Measurements from ENCODE around the gene PTTG1. TPM values are rescaled to one million over a fixed set of nuclear protein-coding genes. Genes with fewer than 3 reads are reported as not detected.

Gene PTTG1
- total and polyA plus RNA-seq, 9 of the 15 experiments (the other 6 are each of a cell fraction or from before 2014, with no cell fraction given), result 193 to 1,088 (median 349) TPM

- Histone ChIP-seq H3K9ac (ENCODE audit: insufficient read depth in 1 of 2, low read depth in 2 of 2, low read length in 2 of 2) (no peak overlapping the region), H3K9me3 (replicated peaks; ENCODE audit: control insufficient read depth, insufficient read depth, low read depth, low read length) (no peaks in the 10 kb centered on the region), H3K4me1 (replicated peaks in 1 of 2; ENCODE audit: control insufficient read depth in 2 of 2, insufficient read depth in 2 of 2, low read length in 2 of 2) (peaks cover 0 to 4% of the 10 kb centered on the region in 2 experiments; a peak in 1 of 5 replicates), H3K9me1 (ENCODE audit: control insufficient read depth, insufficient read depth, low read length) (no peaks in the 10 kb centered on the region), H3K27ac (ENCODE audit: extremely low read depth, low read depth, low read length) (no peak overlapping the region), H3K4me2 (ENCODE audit: insufficient read depth, low read length) (no peak overlapping the region; the same call in 1 of the 2 replicates), H3K36me3 (ENCODE audit: control insufficient read depth, insufficient read depth, low read length) (no peaks in the 10 kb centered on the region), H3K79me2 (ENCODE audit: control insufficient read depth, insufficient read depth, low read length) (no peaks in the 10 kb centered on the region), H3K4me3 (no peak overlapping the region), H3K27me3 (ENCODE audit: control insufficient read depth in 2 of 2, insufficient read depth in 2 of 2, low read length in 2 of 2) (peaks cover 7 to 10% of the 10 kb centered on the region in 2 experiments; a peak in 3 of 5 replicates), H4K20me1 (replicated peaks; ENCODE audit: control insufficient read depth, insufficient read depth, low read length) (no peaks in the 10 kb centered on the region), H2AFZ (ENCODE audit: low read depth, low read length) (no peak overlapping the region)
- no peak for ATAC-seq
- TF ChIP-seq THRA (IDR thresholded peaks at IDR 0.05) (no peak), SNAPC5 (CRISPR knock-in tag; IDR thresholded peaks at IDR 0.05) (no peak), SRSF1 (IDR thresholded peaks at IDR 0.05; ENCODE audit: low read depth, low read length) (no peak)
- FAIRE-seq, result no peak
- 2% methylated on average over 7 of the region's 7 CpGs for WGBS (ENCODE audit: insufficient coverage, low coverage, missing lambda C conversion rate)
- no peak for DNase-seq (ENCODE audit: extremely low read depth in 1 of 4, low spot score in 3 of 4)
- no TSS peak for BruUV-seq (replicated peaks)
- in situ Hi-C loops (cut with MboI), result no loop called here
- ChIA-PET POLR2A (interaction anchor here (0.9 kb wide), 1 partner anchor 10 kb away, joined by 3 read pairs; no protein-coding TSS in a partner anchor), CTCF (ENCODE audit: low intra/inter-chr PET ratio) (no interaction called here)
- intact Hi-C loops (cut with micrococcal nuclease), result no loop called here
These were observed 49.0 kb downstream of the PTTG1 start for GRCh38 chr5:160470437-160471361.

Measured in K562 (cell line).